ENCODE measurements around the gene ATP5MC3. TPM values are rescaled to one million over a fixed set of nuclear protein-coding genes. Genes with fewer than 3 reads are reported as not detected.
"Not testable (repeated sequence)": the region's sequence is repeated elsewhere in the genome, so short reads cannot be mapped to it uniquely, and the experiment has no call there.

The ATP5MC3 gene
- total and polyA plus RNA-seq, 2 of the 13 experiments (the other 11 are each of a cell fraction or from before 2014, with no cell fraction given), result 676 to 1,007 TPM

- TF ChIP-seq MTF1 (CRISPR knock-in tag; IDR thresholded peaks at IDR 0.05) (no peak), PRMT3 (CRISPR knock-in tag; IDR thresholded peaks at IDR 0.05; ENCODE audit: borderline replicate concordance, low read depth) (0 out of 2 replicates have a peak, but pooled peaks have one; percentile 58), GMEB2 (CRISPR knock-in tag; IDR thresholded peaks at IDR 0.05; ENCODE audit: low read depth) (no peak)
Observed at GRCh38 chr2:175181104-175181876, at the start of gene ATP5MC3 (continued).

GRCh38 chr2:175228601-175229000 lies 47.1 kb upstream of the ATP5MC3 start:
- H3K9ac ChIP-seq (ENCODE audit: insufficient read depth, low read depth, low read length); H3K4me2 ChIP-seq (ENCODE audit: low read depth, low read length); CTCF ChIA-PET (ENCODE audit: low intra/inter-chr PET ratio, low total read pairs); BruUV-seq (replicated peaks); in situ Hi-C loops (cut with HindIII; ENCODE audit: extremely low pct_ligation_motif_present, low pct_unique_long_range_greater_than_20kb); H4K20me1 ChIP-seq (ENCODE audit: insufficient read depth, low read length); FAIRE-seq; H3K36me3 ChIP-seq (replicated peaks in 1 of 2; ENCODE audit: control insufficient read depth in 1 of 2, insufficient read depth in 2 of 2, low read length in 2 of 2); H3K4me1 ChIP-seq (ENCODE audit: insufficient read depth, low read length); H3K4me3 ChIP-seq (replicated peaks in 1 of 3; ENCODE audit: insufficient read depth in 1 of 3, low read depth in 2 of 3, low read length in 3 of 3); H3K27me3 ChIP-seq (ENCODE audit: control insufficient read depth in 1 of 2, insufficient read depth in 2 of 2, low read length in 2 of 2); intact Hi-C loops (cut with micrococcal nuclease; ENCODE audit: unreplicated experiment); H3K9me3 ChIP-seq (ENCODE audit: low read length); H3K79me2 ChIP-seq (ENCODE audit: insufficient read depth, low read length); H2AFZ ChIP-seq (ENCODE audit: low read length); DNase-seq (ENCODE audit: low spot score); POLR2A ChIA-PET; H3K27ac ChIP-seq (ENCODE audit: extremely low read length, insufficient read depth, low read length); ATAC-seq: not testable (repeated sequence)
- 9% methylated on average over 4 of the region's 4 CpGs for WGBS (ENCODE audit: low lambda C conversion rate)

GRCh38 chr2:175228179-175228578 lies 46.7 kb upstream of the ATP5MC3 start:
- ChIA-PET POLR2A (no interaction called here), CTCF (ENCODE audit: low intra/inter-chr PET ratio, low total read pairs) (no interaction called here)
- in situ Hi-C loops (cut with HindIII; ENCODE audit: extremely low pct_ligation_motif_present, low pct_unique_long_range_greater_than_20kb), result no loop called here
- H4K20me1 ChIP-seq (ENCODE audit: insufficient read depth, low read length), result no peaks in the 10 kb centered on the region
- no peak overlapping the region for H3K9ac ChIP-seq (ENCODE audit: insufficient read depth, low read depth, low read length)
- no TSS peak for BruUV-seq (replicated peaks)
- H3K4me2 ChIP-seq (ENCODE audit: low read depth, low read length), result no peak overlapping the region
- DNase-seq (ENCODE audit: low spot score) (no peak), FAIRE-seq (no peak), ATAC-seq (no peak)
- H3K4me1 ChIP-seq (ENCODE audit: insufficient read depth, low read length), result no peaks in the 10 kb centered on the region
- 0 out of 5 replicates have a peak, but pooled peaks cover 0 to 3% of the 10 kb centered on the region in 2 experiments for H3K27me3 ChIP-seq (ENCODE audit: control insufficient read depth in 1 of 2, insufficient read depth in 2 of 2, low read length in 2 of 2)
- intact Hi-C loops (cut with micrococcal nuclease; ENCODE audit: unreplicated experiment), result no loop called here
- H3K36me3 ChIP-seq (replicated peaks in 1 of 2; ENCODE audit: control insufficient read depth in 1 of 2, insufficient read depth in 2 of 2, low read length in 2 of 2), result no peaks in the 10 kb centered on the region
- H3K9me3 ChIP-seq (ENCODE audit: low read length), result no peaks in the 10 kb centered on the region
- H2AFZ ChIP-seq (ENCODE audit: low read length), result no peak overlapping the region
- no peaks in the 10 kb centered on the region for H3K79me2 ChIP-seq (ENCODE audit: insufficient read depth, low read length)
- no peak overlapping the region for H3K27ac ChIP-seq (ENCODE audit: extremely low read length, insufficient read depth, low read length)
- H3K4me3 ChIP-seq (replicated peaks in 1 of 3; ENCODE audit: insufficient read depth in 1 of 3, low read depth in 2 of 3, low read length in 3 of 3), result no peak overlapping the region
- TF ChIP-seq PRMT3 (CRISPR knock-in tag; IDR thresholded peaks at IDR 0.05; ENCODE audit: borderline replicate concordance, low read depth) (no peak), STAG1 (CRISPR knock-in tag; IDR thresholded peaks at IDR 0.05) (no peak), EZH2 (conservative IDR thresholded peaks at IDR 0.05; ENCODE audit: low read depth, low read length) (no peak), SP4 (CRISPR knock-in tag; IDR thresholded peaks at IDR 0.05) (no peak), NFYC (CRISPR knock-in tag; IDR thresholded peaks at IDR 0.05) (no peak), ZBTB4 (CRISPR knock-in tag; IDR thresholded peaks at IDR 0.05; ENCODE audit: borderline replicate concordance) (no peak), ZNF713 (CRISPR knock-in tag; IDR thresholded peaks at IDR 0.05) (no peak), ATF7 (IDR thresholded peaks at IDR 0.05) (no peak), ATF7 (CRISPR knock-in tag; IDR thresholded peaks at IDR 0.05) (no peak), MED13 (CRISPR knock-in tag; IDR thresholded peaks at IDR 0.05) (no peak), NFRKB (IDR thresholded peaks at IDR 0.05) (no peak)
